Pancreas (tissue), 10 donors: ENCODE measurements around the gene ASPM. TPM values are rescaled to one million over a fixed set of nuclear protein-coding genes. Genes with fewer than 3 reads are reported as not detected.

ENCODE experiments used
- ATAC-seq, 4 donors: fragments of 200-7000 bp; cut with Tn5 transposase; one replicate each; pipeline versions ENCODE4 v1.8.0 to v1.9.1; 2020; ENCODE audit warnings: mild to moderate bottlenecking in 4 of 4, moderate library complexity in 4 of 4
- DNase-seq, 6 donors: peaks; one replicate each; pipeline ENCODE4 v3.0.0-alpha.2; 2020
- FAIRE-seq: peaks from 2 replicates; lab custom pipeline; 2012; peaks lifted over from hg19 to GRCh38; lab: Jason Lieb, UNC
- H3K27ac ChIP-seq, 4 donors: fragments of 200-600 bp; sonication (generic); 1 replicate in 3 of 4; 2 replicates in 1 of 4; pipeline versions ENCODE4 v1.5.0 to v1.8.0; 2020
- H3K27me3 ChIP-seq, 4 donors: fragments of 200-600 bp; one replicate each; pipeline ENCODE4 v1.8.0; 2021
- H3K36me3 ChIP-seq, 3 donors: fragments of 200-600 bp; sonication (generic) in 1 of 3; one replicate each; pipeline versions ENCODE4 v1.5.0 to v1.8.0; 2020 to 2021
- H3K4me1 ChIP-seq, 3 donors: fragments of 200-600 bp; one replicate each; pipeline ENCODE4 v1.8.0; 2021
- H3K4me3 ChIP-seq, 4 donors: fragments of 200-600 bp; sonication (generic) in 2 of 4; one replicate each; pipeline versions ENCODE4 v1.5.0 to v1.8.0; 2020 to 2021
- H3K9me3 ChIP-seq, 4 donors: fragments of 200-600 bp; one replicate each; pipeline ENCODE4 v1.8.0; 2021
- WGBS, 2 donors: extraction: QIAGEN DNeasy Blood & Tissue Kit; methylation state at CpG; one replicate each; pipeline ENCODE4 v1.1.7; 2013; 5-methylcytosine and 5-hydroxymethylcytosine counted together
- intact Hi-C, 3 donors: fragments of 100-400 bp; cut with DNase I; formaldehyde crosslinking; loops; one replicate each; pipeline versions ENCODE4 v1.11.1 to v1.14.2; 2022
- polyA plus RNA-seq, 2 donors: library from polyadenylated mRNA; stranded (reverse); fragments of 200-250 nt; gene quantifications; one replicate each; pipeline ENCODE4 v1.2.3, GENCODE V29; 2013
- total RNA-seq, 6 donors: library from RNA; stranded (reverse); fragmentation: NEBNext Ultra II Directional in 4 of 6; extraction: Animal tissue kit (Norgen Biotek cat#: 25700) in 4 of 6; gene quantifications; one replicate each; pipeline versions ENCODE4 v1.2.1 to v1.2.4, GENCODE V29; 2021 to 2023
- TF ChIP-seq, protein P1 (sequence below), 4 donors: fragments of 200-600 bp; sonication (generic) in 3 of 4; IDR thresholded peaks; one replicate each; pipeline versions ENCODE4 v1.5.0 to v1.8.0; 2021; ENCODE audit warnings: antibody characterized with exemption in 4 of 4
- donor health status: healthy with polysubstance abuse.
- donor health status: DM: no; HTN: no; CAD: no; lungs with moderate emphysema.
- donor health status: DM: no; HTN: no; CAD: no.
- donor health status: control.
- donor health status: control.
- donor health status: Bipolar disorder and iron deficiency.
- donor health status: DM: yes; HTN: yes; CAD: no.
- donor health status: DM: no; HTN: no; CAD: no.
- donor health status: DM: no; HTN: no; CAD: no.
- donor health status: DM: yes; HTN: yes; CAD: no.

ASPM gene
- total and polyA plus RNA-seq, 8 donors = under 0.01 to 0.72 (median 0.08) TPM

DNA sequence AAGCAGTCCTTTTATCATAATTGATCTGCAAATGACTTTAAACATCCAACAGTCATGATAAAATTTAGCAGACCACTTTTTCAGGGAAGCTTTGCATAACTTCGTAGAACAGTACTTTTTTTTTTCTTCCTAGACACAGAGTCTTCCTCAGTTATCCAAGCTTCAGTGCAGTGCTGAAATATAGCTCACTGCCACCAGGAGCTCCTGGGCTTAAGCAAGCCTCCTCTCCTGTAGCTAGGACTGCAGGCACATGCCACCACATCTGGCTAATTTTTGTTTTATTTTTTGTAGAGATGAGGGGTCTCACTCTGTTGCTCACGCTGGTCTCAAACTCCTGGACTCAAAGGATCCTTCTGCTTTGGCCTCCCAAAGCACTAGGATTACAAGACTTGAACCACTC, 83.3 kb downstream of the ASPM start:
- intact Hi-C loops = no loop called here
- Histone ChIP-seq H3K9me3 (no peaks in the 10 kb centered on the region), H3K36me3 (no peaks in the 10 kb centered on the region), H3K4me3 (no peak overlapping the region), H3K27ac (no peak overlapping the region), H3K27me3 (no peaks in the 10 kb centered on the region), H3K4me1 (no peaks in the 10 kb centered on the region)
- no peak for ATAC-seq
- no peak for DNase-seq
- TF ChIP-seq, protein P1, sequence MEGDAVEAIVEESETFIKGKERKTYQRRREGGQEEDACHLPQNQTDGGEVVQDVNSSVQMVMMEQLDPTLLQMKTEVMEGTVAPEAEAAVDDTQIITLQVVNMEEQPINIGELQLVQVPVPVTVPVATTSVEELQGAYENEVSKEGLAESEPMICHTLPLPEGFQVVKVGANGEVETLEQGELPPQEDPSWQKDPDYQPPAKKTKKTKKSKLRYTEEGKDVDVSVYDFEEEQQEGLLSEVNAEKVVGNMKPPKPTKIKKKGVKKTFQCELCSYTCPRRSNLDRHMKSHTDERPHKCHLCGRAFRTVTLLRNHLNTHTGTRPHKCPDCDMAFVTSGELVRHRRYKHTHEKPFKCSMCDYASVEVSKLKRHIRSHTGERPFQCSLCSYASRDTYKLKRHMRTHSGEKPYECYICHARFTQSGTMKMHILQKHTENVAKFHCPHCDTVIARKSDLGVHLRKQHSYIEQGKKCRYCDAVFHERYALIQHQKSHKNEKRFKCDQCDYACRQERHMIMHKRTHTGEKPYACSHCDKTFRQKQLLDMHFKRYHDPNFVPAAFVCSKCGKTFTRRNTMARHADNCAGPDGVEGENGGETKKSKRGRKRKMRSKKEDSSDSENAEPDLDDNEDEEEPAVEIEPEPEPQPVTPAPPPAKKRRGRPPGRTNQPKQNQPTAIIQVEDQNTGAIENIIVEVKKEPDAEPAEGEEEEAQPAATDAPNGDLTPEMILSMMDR (IDR thresholded peaks at IDR 0.05) = no peak
- 59 to 71% methylated on average over 2 of the region's 2 CpGs for WGBS, 2 donors
- no peak for FAIRE-seq

DNA sequence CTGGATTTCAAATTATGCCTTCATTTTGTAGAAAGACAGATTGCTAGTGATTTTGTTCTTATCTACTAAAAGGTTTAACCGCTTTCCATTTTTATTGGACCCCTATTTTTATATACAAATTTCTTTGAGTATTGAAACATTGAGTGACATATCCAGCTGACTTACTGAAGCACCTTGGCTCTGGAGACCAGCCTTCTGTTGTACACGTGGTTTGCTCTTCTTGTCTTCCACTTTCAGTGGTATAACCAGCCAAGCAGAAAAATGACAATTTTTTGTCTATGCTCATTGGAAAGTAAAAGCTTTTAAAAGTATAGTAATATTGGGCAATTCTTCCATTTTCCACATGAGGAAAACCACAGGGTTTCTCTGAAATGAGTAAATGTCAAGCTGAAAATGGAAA, 83.8 kb downstream of the ASPM start:
- H3K36me3 ChIP-seq = no peaks in the 10 kb centered on the region
- TF ChIP-seq, protein P1 (IDR thresholded peaks at IDR 0.05) = no peak
- WGBS, 2 donors = 61 to 89% methylated on average over 2 of the region's 2 CpGs
- no peak for DNase-seq
- no peaks in the 10 kb centered on the region for H3K27me3 ChIP-seq
- ATAC-seq = no peak
- H3K27ac ChIP-seq = no peak overlapping the region
- no peak overlapping the region for H3K4me3 ChIP-seq
- no peak for FAIRE-seq
- intact Hi-C loops = no loop called here
- no peaks in the 10 kb centered on the region for H3K9me3 ChIP-seq
- H3K4me1 ChIP-seq = no peaks in the 10 kb centered on the region

DNA sequence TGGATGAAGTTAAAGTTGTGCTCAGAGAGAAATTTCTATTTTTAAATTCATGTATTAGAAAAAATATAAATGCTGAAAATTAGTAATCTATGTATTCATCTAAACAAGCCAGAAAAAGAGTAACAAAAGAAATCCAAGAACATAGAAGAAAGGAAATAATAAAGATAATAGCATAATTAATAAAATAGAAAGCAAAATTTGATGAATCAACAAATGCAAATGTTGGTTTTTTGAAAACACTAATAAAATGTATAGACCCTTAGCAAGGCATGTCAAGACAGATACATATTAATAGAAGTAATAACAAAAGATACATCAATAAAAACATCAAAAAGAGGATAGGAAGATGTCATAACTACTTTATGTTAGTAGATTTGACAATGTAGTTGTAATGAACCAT, 97.4 kb downstream of the ASPM start:
- Histone ChIP-seq H3K4me1 (no peaks in the 10 kb centered on the region), H3K4me3 (no peak overlapping the region), H3K27me3 (no peaks in the 10 kb centered on the region), H3K9me3 (no peaks in the 10 kb centered on the region), H3K27ac (no peak overlapping the region), H3K36me3 (no peaks in the 10 kb centered on the region)
- intact Hi-C loops = no loop called here
- DNase-seq = no peak
- FAIRE-seq = no peak
- TF ChIP-seq, protein P1 (IDR thresholded peaks at IDR 0.05) = no peak
- no peak for ATAC-seq

DNA sequence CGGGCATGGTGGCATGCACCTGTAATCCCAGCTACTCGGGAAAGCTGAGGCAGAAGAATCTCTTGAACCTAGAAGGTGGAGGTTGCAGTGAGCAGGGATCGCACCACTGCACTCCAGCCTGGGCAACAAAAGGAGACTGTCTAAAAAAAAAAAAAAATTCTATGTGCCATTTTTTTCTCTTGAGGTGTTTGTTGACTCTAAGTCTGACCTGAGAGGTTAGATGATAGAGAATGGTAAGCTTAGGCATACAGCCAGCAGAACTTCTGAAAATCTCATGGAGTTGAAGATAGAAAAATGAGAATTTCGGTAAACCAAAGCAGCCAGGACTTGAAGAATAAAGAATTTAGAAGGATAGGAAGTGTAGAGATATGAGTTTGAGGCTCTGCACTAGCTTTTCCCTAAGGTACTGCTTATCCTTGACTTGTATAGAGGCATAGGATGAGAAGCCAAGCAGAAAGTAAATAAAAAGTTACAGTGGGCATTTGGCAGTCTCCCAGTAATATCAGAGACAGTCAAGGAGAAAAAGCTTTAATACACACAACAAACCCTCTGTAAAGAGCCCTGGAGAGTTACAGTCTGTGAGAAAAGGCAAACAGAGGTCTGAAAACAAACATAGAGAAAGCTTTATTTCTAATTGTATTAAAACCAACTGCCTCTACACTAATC, 103.7 kb downstream of the ASPM start:
- no peaks in the 10 kb centered on the region for H3K4me1 ChIP-seq
- no peak overlapping the region for H3K27ac ChIP-seq
- DNase-seq = no peak
- no peaks in the 10 kb centered on the region for H3K27me3 ChIP-seq
- WGBS, 2 donors = 56 to 66% methylated on average over 2 to 4 of the region's 4 CpGs
- H3K36me3 ChIP-seq = no peaks in the 10 kb centered on the region
- ATAC-seq = no peak
- no peak for FAIRE-seq
- no peak overlapping the region for H3K4me3 ChIP-seq
- no peaks in the 10 kb centered on the region for H3K9me3 ChIP-seq
- intact Hi-C loops = no loop called here
- TF ChIP-seq, protein P1 (IDR thresholded peaks at IDR 0.05) = no peak

DNA sequence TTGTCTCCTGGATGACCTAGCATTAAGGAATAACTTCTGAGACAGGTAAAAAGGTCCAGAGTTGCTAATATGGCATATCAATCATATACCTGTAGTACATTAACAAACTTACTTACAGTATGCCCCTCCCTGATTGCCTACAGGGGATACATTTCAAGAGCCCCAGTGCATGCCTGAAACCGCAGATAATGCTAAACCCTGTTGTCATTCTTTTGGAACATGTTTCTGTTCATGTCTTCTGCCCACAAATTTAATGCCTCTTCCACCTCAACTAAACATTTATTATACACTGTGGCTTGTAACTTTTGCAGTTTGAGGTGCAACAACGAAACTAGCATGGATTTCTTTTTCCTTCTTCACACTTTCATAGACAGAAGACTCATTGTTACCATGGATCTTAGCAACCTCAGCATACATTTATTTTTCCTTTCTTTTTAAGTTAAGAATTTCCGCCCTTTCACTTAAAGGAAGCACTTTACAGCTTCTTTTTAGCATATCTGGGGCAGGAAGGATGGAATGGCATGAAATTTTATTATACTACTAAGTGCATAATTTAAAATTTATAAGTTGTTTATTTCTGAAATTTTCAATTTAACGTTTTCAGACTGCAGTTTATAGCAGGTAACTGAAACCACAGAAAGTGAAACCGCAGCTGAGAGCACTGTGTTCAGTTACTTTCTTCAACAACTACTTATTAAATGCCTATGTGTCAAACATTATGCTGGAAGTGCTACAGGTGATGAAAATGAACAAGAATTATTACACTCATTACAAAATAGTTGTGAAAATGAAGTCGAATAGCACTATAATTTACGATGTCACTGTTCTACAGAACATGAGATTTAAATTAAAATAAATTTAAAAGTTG, 104.7 kb downstream of the ASPM start:
- DNase-seq = no peak
- Histone ChIP-seq H3K27ac (no peak overlapping the region), H3K27me3 (no peaks in the 10 kb centered on the region), H3K36me3 (no peaks in the 10 kb centered on the region), H3K4me3 (no peak overlapping the region), H3K4me1 (no peaks in the 10 kb centered on the region), H3K9me3 (no peaks in the 10 kb centered on the region)
- TF ChIP-seq, protein P1 (IDR thresholded peaks at IDR 0.05) = no peak
- no peak for FAIRE-seq
- ATAC-seq = no peak
- intact Hi-C loops = no loop called here
- 64 to 74% methylated on average over 7 of the region's 7 CpGs for WGBS, 2 donors
